Loucy (cell line): ENCODE measurements around the gene IGFBP2.

ENCODE experiments used
- H2AFZ ChIP-seq: fragments of 200-600 bp; sonication (generic); 2 replicates; pipeline ENCODE4 v1.6.0; 2016; ENCODE audit warnings: antibody characterized with exemption, mild to moderate bottlenecking, low read length, moderate library complexity
- H3F3A ChIP-seq: fragments of 200-600 bp; 2 replicates; pipeline ENCODE4 v1.6.0; 2016; ENCODE audit warnings: antibody characterized with exemption, low read depth, mild to moderate bottlenecking
- H3K27me3 ChIP-seq: fragments of 200-600 bp; sonication (generic); 2 replicates; pipeline ENCODE4 v1.6.1; 2014; ENCODE audit warnings: low read length, mild to moderate bottlenecking; ENCODE audit not compliant: insufficient read depth, poor library complexity, severe bottlenecking
- H3K36me3 ChIP-seq: fragments of 200-600 bp; sonication (generic); 2 replicates; pipeline ENCODE4 v1.6.1; 2016; ENCODE audit warnings: low read length; ENCODE audit not compliant: insufficient read depth
- H3K4me1 ChIP-seq: fragments of 200-600 bp; sonication (generic); 2 replicates; pipeline ENCODE4 v1.5.1; 2014; ENCODE audit warnings: low read length, mild to moderate bottlenecking; ENCODE audit not compliant: insufficient read depth, poor library complexity, severe bottlenecking
- H3K4me2 ChIP-seq: fragments of 200-600 bp; sonication (generic); 2 replicates; pipeline ENCODE4 v1.6.0; 2014; ENCODE audit warnings: antibody characterized with exemption, low read length, low read depth, mild to moderate bottlenecking; ENCODE audit not compliant: poor library complexity, severe bottlenecking
- H3K4me3 ChIP-seq: fragments of 200-600 bp; sonication (generic); 2 replicates; pipeline ENCODE4 v1.5.1; 2014; ENCODE audit warnings: low read length, mild to moderate bottlenecking, mixed read lengths; ENCODE audit not compliant: poor library complexity, severe bottlenecking
- H3K79me2 ChIP-seq: fragments of 200-600 bp; sonication (generic); 2 replicates; pipeline ENCODE4 v1.6.1; 2014; ENCODE audit warnings: low read length; ENCODE audit not compliant: insufficient read depth
- H3K9ac ChIP-seq: fragments of 200-600 bp; sonication (generic); 2 replicates; pipeline ENCODE4 v1.6.0; 2014; ENCODE audit warnings: mild to moderate bottlenecking, low read depth, low read length, moderate library complexity; ENCODE audit not compliant: poor library complexity, severe bottlenecking
- H3K9me2 ChIP-seq: fragments of 200-600 bp; sonication (generic); replicated peaks from 2 replicates; pipeline ENCODE4 v1.6.1; 2016; ENCODE audit warnings: low read depth, low read length, mixed read lengths
- H3K9me3 ChIP-seq: fragments of 200-600 bp; sonication (generic); 2 replicates; pipeline ENCODE4 v1.6.1; 2014; ENCODE audit warnings: mild to moderate bottlenecking, antibody characterized with exemption, low read length, low read depth; ENCODE audit not compliant: insufficient read depth
- H4K20me1 ChIP-seq: fragments of 200-600 bp; sonication (generic); 2 replicates; pipeline ENCODE4 v1.6.0; 2014; ENCODE audit warnings: antibody characterized with exemption, low read length, mild to moderate bottlenecking; ENCODE audit not compliant: insufficient read depth, poor library complexity, severe bottlenecking
- CTCF ChIP-seq: fragments of 200-600 bp; sonication (generic); conservative IDR thresholded peaks from 2 replicates; pipeline ENCODE4 v1.5.1; 2014; ENCODE audit warnings: mild to moderate bottlenecking, antibody characterized with exemption, low read length
- EZH2phosphoT487 ChIP-seq: fragments of 200-600 bp; IDR thresholded peaks from 2 replicates; pipeline ENCODE4 v1.6.1; 2018; ENCODE audit warnings: antibody characterized with exemption, mild to moderate bottlenecking, moderate library complexity, borderline replicate concordance

The IGFBP2 gene

GRCh38 chr2:216678813-216679657 is 45.8 kb downstream of the IGFBP2 start:
- H3K79me2 ChIP-seq: no peaks in the 10 kb centered on the region
- no peaks in the 10 kb centered on the region for H3K9me2 ChIP-seq
- H3K9ac ChIP-seq: no peak overlapping the region
- no peaks in the 10 kb centered on the region for H3K27me3 ChIP-seq
- H3K9me3 ChIP-seq: no peaks in the 10 kb centered on the region
- TF ChIP-seq CTCF (no peak), EZH2phosphoT487 (no peak)
- H2AFZ ChIP-seq: no peak overlapping the region
- H3K4me2 ChIP-seq: no peak overlapping the region
- no peaks in the 10 kb centered on the region for H4K20me1 ChIP-seq
- H3F3A ChIP-seq: no peaks in the 10 kb centered on the region
- peaks cover 6% of the 10 kb centered on the region for H3K4me1 ChIP-seq
- no peaks in the 10 kb centered on the region for H3K36me3 ChIP-seq
- H3K4me3 ChIP-seq: no peak overlapping the region

- Histone ChIP-seq H4K20me1 (no peaks in the 10 kb centered on the region), H3K27me3 (no peaks in the 10 kb centered on the region), H3K36me3 (no peaks in the 10 kb centered on the region), H3K9me3 (no peaks in the 10 kb centered on the region), H2AFZ (no peak overlapping the region), H3K4me1 (peaks cover 6% of the 10 kb centered on the region), H3K4me2 (no peak overlapping the region), H3K9me2 (no peaks in the 10 kb centered on the region), H3K79me2 (no peaks in the 10 kb centered on the region), H3K9ac (no peak overlapping the region), H3K4me3 (no peak overlapping the region), H3F3A (no peaks in the 10 kb centered on the region)
- TF ChIP-seq CTCF (no peak), EZH2phosphoT487 (no peak)
These were observed 46.4 kb downstream of the IGFBP2 start for GRCh38 chr2:216679658-216680024.

GRCh38 chr2:216680951-216681629 is 47.9 kb downstream of the IGFBP2 start:
- peaks cover 6% of the 10 kb centered on the region for H3K4me1 ChIP-seq
- no peaks in the 10 kb centered on the region for H3K79me2 ChIP-seq
- H3F3A ChIP-seq: no peaks in the 10 kb centered on the region
- H3K9me2 ChIP-seq: no peaks in the 10 kb centered on the region
- no peak overlapping the region for H3K4me2 ChIP-seq
- no peaks in the 10 kb centered on the region for H3K9me3 ChIP-seq
- H2AFZ ChIP-seq: no peak overlapping the region
- H3K9ac ChIP-seq: no peak overlapping the region
- TF ChIP-seq CTCF: no peak
- TF ChIP-seq EZH2phosphoT487: no peak
- H3K4me3 ChIP-seq: no peak overlapping the region
- no peaks in the 10 kb centered on the region for H3K27me3 ChIP-seq
- no peaks in the 10 kb centered on the region for H4K20me1 ChIP-seq
- no peaks in the 10 kb centered on the region for H3K36me3 ChIP-seq
